K562 (cell line): ENCODE results near the gene PDE1A. TPM values are rescaled to one million over a fixed set of nuclear protein-coding genes. Genes with fewer than 3 reads are reported as not detected.

Experiments
- ATAC-seq: fragments of 200-7000 bp; cut with Tn5 transposase; 3 replicates; pipeline ENCODE4 v1.9.1; 2020; ENCODE audit warnings: moderate library complexity
- BruUV-seq: library from RNA; stranded (reverse); fragments of 400-500 nt; replicated peaks from 2 replicates; lab custom pipeline; 2021; lab: Mats Ljungman, UMichigan
- CTCF ChIA-PET: fragments of 300-600 bp; formaldehyde crosslinking; extraction: SDS; loops from one replicate; lab custom pipeline; 2021; ENCODE audit warnings: low intra/inter-chr PET ratio; lab: Yijun Ruan, JAX
- POLR2A ChIA-PET: fragments of 300-600, 350-650 bp; sonication (Branson Sonifier 250); formaldehyde crosslinking; extraction: SDS; loops from one replicate; lab custom pipeline; 2021; ENCODE audit warnings: antibody characterized with exemption, inconsistent platforms; lab: Yijun Ruan, JAX
- DNase-seq, 4 experiments: peaks; one replicate each; pipeline versions ENCODE4 v3.0.0 to v3.0.0-alpha.2; 2011 to 2018; ENCODE audit warnings: low spot score in 3 of 4, mixed read lengths in 3 of 4; ENCODE audit errors: extremely low read depth in 1 of 4
- FAIRE-seq: peaks from 2 replicates; lab custom pipeline; 2011; peaks lifted over from hg19 to GRCh38; lab: Jason Lieb, UNC
- H2AFZ ChIP-seq: 2 replicates; pipeline ENCODE4 v1.6.0; 2011; ENCODE audit warnings: low read depth, low read length, control low read depth, inconsistent platforms
- H3K27ac ChIP-seq: fragments of 200-600 bp; 3 replicates; pipeline ENCODE4 v1.8.0; 2011; ENCODE audit warnings: low read depth, mild to moderate bottlenecking, control low read depth, inconsistent platforms, low read length, moderate library complexity, mixed read lengths; ENCODE audit errors: extremely low read depth
- H3K27me3 ChIP-seq, 2 experiments: fragments of 300-600 bp in 1 of 2; 2 replicates in 1 of 2; 3 replicates in 1 of 2; pipeline versions ENCODE4 v1.6.0 to v1.8.0; 2011; ENCODE audit warnings: inconsistent platforms in 2 of 2, low read length in 2 of 2, mild to moderate bottlenecking in 1 of 2, mixed read lengths in 1 of 2, moderate library complexity in 1 of 2; ENCODE audit not compliant: control insufficient read depth in 2 of 2, insufficient read depth in 2 of 2
- H3K36me3 ChIP-seq: fragments of 300-600 bp; 3 replicates; pipeline ENCODE4 v1.8.0; 2011; ENCODE audit warnings: mild to moderate bottlenecking, low read length, inconsistent platforms; ENCODE audit not compliant: control insufficient read depth, insufficient read depth
- H3K4me1 ChIP-seq, 2 experiments: fragments of 200-600 bp in 1 of 2; replicated peaks in 1 of 2; 2 replicates in 1 of 2; 3 replicates in 1 of 2; pipeline versions ENCODE4 v1.5.1 to v1.8.0; 2011; ENCODE audit warnings: inconsistent platforms in 2 of 2, low read length in 2 of 2, mild to moderate bottlenecking in 1 of 2, mixed read lengths in 1 of 2, moderate library complexity in 1 of 2; ENCODE audit not compliant: control insufficient read depth in 2 of 2, insufficient read depth in 2 of 2
- H3K4me2 ChIP-seq: 2 replicates; pipeline ENCODE4 v1.6.1; 2011; ENCODE audit warnings: low read length, control low read depth, inconsistent platforms, mixed read lengths; ENCODE audit not compliant: insufficient read depth
- H3K4me3 ChIP-seq: fragments of 200-600 bp; sonication (generic), shearing (Covaris generic); 2 replicates; pipeline ENCODE4 v1.5.1; 2016; ENCODE audit warnings: control low read depth, inconsistent platforms
- H3K79me2 ChIP-seq: fragments of 200-600 bp; 3 replicates; pipeline ENCODE4 v1.8.0; 2011; ENCODE audit warnings: low read length, inconsistent platforms; ENCODE audit not compliant: control insufficient read depth, insufficient read depth
- H3K9ac ChIP-seq, 2 experiments: 2 replicates each; pipeline versions ENCODE4 v1.6.0 to v1.6.1; 2011; ENCODE audit warnings: low read depth in 2 of 2, low read length in 2 of 2, control low read depth in 1 of 2, inconsistent platforms in 1 of 2, mild to moderate bottlenecking in 1 of 2, mixed read lengths in 1 of 2; ENCODE audit not compliant: insufficient read depth in 1 of 2
- H3K9me1 ChIP-seq: one replicate; pipeline ENCODE4 v1.6.0; 2011; ENCODE audit warnings: inconsistent platforms, mild to moderate bottlenecking, low read length, moderate library complexity; ENCODE audit not compliant: control insufficient read depth, insufficient read depth
- H3K9me3 ChIP-seq: replicated peaks from 2 replicates; pipeline ENCODE4 v1.5.1; 2011; ENCODE audit warnings: low read depth, low read length, inconsistent platforms; ENCODE audit not compliant: control insufficient read depth, insufficient read depth
- H4K20me1 ChIP-seq: replicated peaks from 2 replicates; pipeline ENCODE4 v1.6.1; 2011; ENCODE audit warnings: low read length, inconsistent platforms, mixed read lengths; ENCODE audit not compliant: control insufficient read depth, insufficient read depth
- CBFB ChIP-seq: sonication (generic); formaldehyde crosslinking; IDR thresholded peaks from 2 replicates; pipeline ENCODE4 v1.4.0; 2020; ENCODE audit warnings: mild to moderate bottlenecking, missing genetic modification reagents
- E2F3 ChIP-seq: fragments of 250-450 bp; sonication (Bioruptor Pico); IDR thresholded peaks from 2 replicates; pipeline ENCODE4 v1.4.0; 2020; ENCODE audit warnings: mild to moderate bottlenecking
- JUNB ChIP-seq: fragments of 450-650 bp; formaldehyde crosslinking; conservative IDR thresholded peaks from 2 replicates; pipeline ENCODE4 v1.4.0; 2020; ENCODE audit warnings: mild to moderate bottlenecking
- MTA2 ChIP-seq: fragments of 450-650 bp; IDR thresholded peaks from 2 replicates; pipeline ENCODE4 v1.6.1; 2016; ENCODE audit warnings: low read depth
- WGBS: fragments of 100-300 bp; shearing (Covaris generic); methylation state at CpG from one replicate; pipeline ENCODE4 v1.1.6; 2016; ENCODE audit warnings: low coverage, mixed read lengths; ENCODE audit not compliant: insufficient coverage; ENCODE audit errors: missing lambda C conversion rate; 5-methylcytosine and 5-hydroxymethylcytosine counted together
- in situ Hi-C: fragments of 300-500 bp; cut with MboI; formaldehyde crosslinking; loops from 4 replicates; pipeline ENCODE4 v1.15.0; 2018; ENCODE audit warnings: inconsistent platforms, mixed read lengths
- intact Hi-C: fragments of 100-400 bp; cut with micrococcal nuclease; formaldehyde crosslinking; loops from 2 replicates; pipeline ENCODE4 v1.14.2; 2022
- polyA plus RNA-seq, 8 experiments: library from polyadenylated mRNA; depleted of rRNA in 4 of 8; stranded (reverse) in 5 of 8; unstranded in 3 of 8; fragments of >200 nt; fragmentation: Nextera tagmentation in 2 of 8; fragmentation: Illumina TruSeq in 1 of 8; extraction: Ambion mirVana in 2 of 8; extraction: Trizol in 1 of 8; gene quantifications; 2 replicates each; pipeline versions ENCODE4 v1.2.1 to v1.2.3, GENCODE V29; 2011 to 2014; ENCODE audit warnings: inconsistent platforms in 1 of 8, missing spikeins in 1 of 8
- total RNA-seq, 7 experiments: library from RNA; depleted of rRNA in 6 of 7; stranded (reverse); fragments of >200 nt in 6 of 7; fragmentation: Illumina TruSeq in 2 of 7; extraction: Trizol in 2 of 7; gene quantifications; 2 replicates each; pipeline versions ENCODE4 v1.2.1 to v1.2.3, GENCODE V29; 2011 to 2021; ENCODE audit warnings: low replicate concordance in 1 of 7
- TF ChIP-seq, protein P1 (sequence below): fragments of 450-650 bp; formaldehyde crosslinking; IDR thresholded peaks from 2 replicates; pipeline ENCODE4 v1.4.0; 2020; ENCODE audit warnings: mild to moderate bottlenecking
- TF ChIP-seq, protein P2 (sequence below): fragments of 250-450 bp; sonication (Bioruptor Pico); IDR thresholded peaks from 2 replicates; pipeline ENCODE4 v1.5.0; 2020; ENCODE audit warnings: mild to moderate bottlenecking, borderline replicate concordance
- TF ChIP-seq, protein P3 (sequence below), 2 experiments: fragments of 450-650 bp; IDR thresholded peaks; 2 replicates each; pipeline ENCODE4 v1.6.1; 2018; ENCODE audit warnings: mild to moderate bottlenecking in 2 of 2, low read depth in 1 of 2; ENCODE audit not compliant: partially characterized antibody in 2 of 2

Gene PDE1A
- total and polyA plus RNA-seq, 9 of the 15 experiments (the other 6 are each of a cell fraction or from before 2014, with no cell fraction given): 0.14 to 0.91 (median 0.32) TPM

DNA sequence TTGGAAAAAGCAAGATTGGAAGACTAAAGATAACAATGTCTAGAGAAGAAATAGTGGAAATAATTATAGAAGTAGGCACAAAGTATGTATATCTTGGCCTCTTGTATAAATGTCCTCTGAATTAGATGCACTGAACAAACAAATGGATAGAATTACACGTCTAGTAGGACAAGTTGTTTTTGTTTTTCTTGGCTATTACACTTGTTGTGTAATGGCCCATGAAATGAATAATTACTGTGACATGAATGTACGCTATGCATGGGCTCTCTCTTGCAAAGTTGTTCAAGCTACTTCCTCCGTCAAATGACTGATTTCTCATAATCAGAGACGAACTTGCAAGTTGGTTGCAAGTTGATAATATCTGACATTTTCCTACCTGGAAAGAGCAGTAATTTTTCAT lies 126.2 kb downstream of the PDE1A start (continued):
- no peak for TF ChIP-seq E2F3
- TF ChIP-seq JUNB (CRISPR knock-in tag): no peak
- no peak for TF ChIP-seq CBFB (CRISPR knock-in tag)

DNA sequence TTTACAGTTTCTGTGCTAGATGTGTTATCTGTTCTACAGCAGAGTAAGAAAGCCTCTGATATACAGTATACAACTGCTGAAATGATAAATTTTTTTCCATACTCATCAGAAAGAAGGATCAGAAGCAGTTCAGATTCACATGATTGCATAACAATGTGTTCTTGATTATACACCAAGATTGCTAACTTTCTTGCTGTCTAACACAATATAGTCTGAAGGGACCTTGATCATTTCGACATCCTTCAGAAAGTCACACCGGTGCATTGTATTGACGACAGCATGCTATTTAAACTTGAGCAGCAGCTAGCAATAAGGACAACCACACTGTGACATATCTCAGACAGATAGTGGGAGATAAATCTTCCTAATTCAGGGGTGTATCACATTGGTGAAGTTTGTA lies 127.2 kb downstream of the PDE1A start:
- no peaks in the 10 kb centered on the region for H4K20me1 ChIP-seq
- H3K9ac ChIP-seq: no peak overlapping the region
- H3K79me2 ChIP-seq: no peaks in the 10 kb centered on the region
- no TSS peak for BruUV-seq
- ATAC-seq (no peak), DNase-seq (no peak), FAIRE-seq (no peak)
- no peaks in the 10 kb centered on the region for H3K4me1 ChIP-seq
- H3K36me3 ChIP-seq: no peaks in the 10 kb centered on the region
- no peak overlapping the region for H2AFZ ChIP-seq
- no peaks in the 10 kb centered on the region for H3K27me3 ChIP-seq
- WGBS: 6% methylated on average over 3 of the region's 3 CpGs
- H3K27ac ChIP-seq: no peak overlapping the region
- intact Hi-C loops: no loop called here
- ChIA-PET CTCF (no interaction called here), POLR2A (no interaction called here)
- no peaks in the 10 kb centered on the region; the same call in 1 of the 2 replicates for H3K9me3 ChIP-seq
- no peak overlapping the region for H3K4me3 ChIP-seq
- in situ Hi-C loops: no loop called here
- no peak overlapping the region for H3K4me2 ChIP-seq
- no peaks in the 10 kb centered on the region for H3K9me1 ChIP-seq
- TF ChIP-seq, protein P1, sequence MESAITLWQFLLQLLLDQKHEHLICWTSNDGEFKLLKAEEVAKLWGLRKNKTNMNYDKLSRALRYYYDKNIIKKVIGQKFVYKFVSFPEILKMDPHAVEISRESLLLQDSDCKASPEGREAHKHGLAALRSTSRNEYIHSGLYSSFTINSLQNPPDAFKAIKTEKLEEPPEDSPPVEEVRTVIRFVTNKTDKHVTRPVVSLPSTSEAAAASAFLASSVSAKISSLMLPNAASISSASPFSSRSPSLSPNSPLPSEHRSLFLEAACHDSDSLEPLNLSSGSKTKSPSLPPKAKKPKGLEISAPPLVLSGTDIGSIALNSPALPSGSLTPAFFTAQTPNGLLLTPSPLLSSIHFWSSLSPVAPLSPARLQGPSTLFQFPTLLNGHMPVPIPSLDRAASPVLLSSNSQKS (CRISPR knock-in tag): no peak
- TF ChIP-seq MTA2: no peak
- TF ChIP-seq, protein P2, sequence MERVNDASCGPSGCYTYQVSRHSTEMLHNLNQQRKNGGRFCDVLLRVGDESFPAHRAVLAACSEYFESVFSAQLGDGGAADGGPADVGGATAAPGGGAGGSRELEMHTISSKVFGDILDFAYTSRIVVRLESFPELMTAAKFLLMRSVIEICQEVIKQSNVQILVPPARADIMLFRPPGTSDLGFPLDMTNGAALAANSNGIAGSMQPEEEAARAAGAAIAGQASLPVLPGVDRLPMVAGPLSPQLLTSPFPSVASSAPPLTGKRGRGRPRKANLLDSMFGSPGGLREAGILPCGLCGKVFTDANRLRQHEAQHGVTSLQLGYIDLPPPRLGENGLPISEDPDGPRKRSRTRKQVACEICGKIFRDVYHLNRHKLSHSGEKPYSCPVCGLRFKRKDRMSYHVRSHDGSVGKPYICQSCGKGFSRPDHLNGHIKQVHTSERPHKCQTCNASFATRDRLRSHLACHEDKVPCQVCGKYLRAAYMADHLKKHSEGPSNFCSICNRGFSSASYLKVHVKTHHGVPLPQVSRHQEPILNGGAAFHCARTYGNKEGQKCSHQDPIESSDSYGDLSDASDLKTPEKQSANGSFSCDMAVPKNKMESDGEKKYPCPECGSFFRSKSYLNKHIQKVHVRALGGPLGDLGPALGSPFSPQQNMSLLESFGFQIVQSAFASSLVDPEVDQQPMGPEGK (CRISPR knock-in tag): no peak
- TF ChIP-seq, protein P3, sequence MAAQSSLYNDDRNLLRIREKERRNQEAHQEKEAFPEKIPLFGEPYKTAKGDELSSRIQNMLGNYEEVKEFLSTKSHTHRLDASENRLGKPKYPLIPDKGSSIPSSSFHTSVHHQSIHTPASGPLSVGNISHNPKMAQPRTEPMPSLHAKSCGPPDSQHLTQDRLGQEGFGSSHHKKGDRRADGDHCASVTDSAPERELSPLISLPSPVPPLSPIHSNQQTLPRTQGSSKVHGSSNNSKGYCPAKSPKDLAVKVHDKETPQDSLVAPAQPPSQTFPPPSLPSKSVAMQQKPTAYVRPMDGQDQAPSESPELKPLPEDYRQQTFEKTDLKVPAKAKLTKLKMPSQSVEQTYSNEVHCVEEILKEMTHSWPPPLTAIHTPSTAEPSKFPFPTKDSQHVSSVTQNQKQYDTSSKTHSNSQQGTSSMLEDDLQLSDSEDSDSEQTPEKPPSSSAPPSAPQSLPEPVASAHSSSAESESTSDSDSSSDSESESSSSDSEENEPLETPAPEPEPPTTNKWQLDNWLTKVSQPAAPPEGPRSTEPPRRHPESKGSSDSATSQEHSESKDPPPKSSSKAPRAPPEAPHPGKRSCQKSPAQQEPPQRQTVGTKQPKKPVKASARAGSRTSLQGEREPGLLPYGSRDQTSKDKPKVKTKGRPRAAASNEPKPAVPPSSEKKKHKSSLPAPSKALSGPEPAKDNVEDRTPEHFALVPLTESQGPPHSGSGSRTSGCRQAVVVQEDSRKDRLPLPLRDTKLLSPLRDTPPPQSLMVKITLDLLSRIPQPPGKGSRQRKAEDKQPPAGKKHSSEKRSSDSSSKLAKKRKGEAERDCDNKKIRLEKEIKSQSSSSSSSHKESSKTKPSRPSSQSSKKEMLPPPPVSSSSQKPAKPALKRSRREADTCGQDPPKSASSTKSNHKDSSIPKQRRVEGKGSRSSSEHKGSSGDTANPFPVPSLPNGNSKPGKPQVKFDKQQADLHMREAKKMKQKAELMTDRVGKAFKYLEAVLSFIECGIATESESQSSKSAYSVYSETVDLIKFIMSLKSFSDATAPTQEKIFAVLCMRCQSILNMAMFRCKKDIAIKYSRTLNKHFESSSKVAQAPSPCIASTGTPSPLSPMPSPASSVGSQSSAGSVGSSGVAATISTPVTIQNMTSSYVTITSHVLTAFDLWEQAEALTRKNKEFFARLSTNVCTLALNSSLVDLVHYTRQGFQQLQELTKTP (IDR thresholded peaks at IDR 0.05; ENCODE audit: low read depth in 1 of 2, partially characterized antibody in 2 of 2): no peak
